HUES64 (cell line): Measurements from ENCODE around the gene PCYOX1L.

Experiments used
- H3K27ac ChIP-seq: 2 replicates; pipeline ENCODE4 v1.7.0; 2013; ENCODE audit warnings: low read depth, low read length, inconsistent platforms
- H3K27me3 ChIP-seq: 2 replicates; pipeline ENCODE4 v1.6.1; 2013; ENCODE audit warnings: mild to moderate bottlenecking, low read length; ENCODE audit not compliant: insufficient read depth
- H3K36me3 ChIP-seq: 2 replicates; pipeline ENCODE4 v1.6.1; 2013; ENCODE audit warnings: mild to moderate bottlenecking, low read length; ENCODE audit not compliant: insufficient read depth
- H3K4me1 ChIP-seq: 2 replicates; pipeline ENCODE4 v1.6.1; 2013; ENCODE audit warnings: mild to moderate bottlenecking, low read length, moderate library complexity; ENCODE audit not compliant: insufficient read depth
- H3K4me3 ChIP-seq: 2 replicates; pipeline ENCODE4 v1.5.1; 2013; ENCODE audit warnings: mild to moderate bottlenecking, low read length, moderate library complexity
- H3K9ac ChIP-seq: 2 replicates; pipeline ENCODE4 v1.6.1; 2013; ENCODE audit warnings: mild to moderate bottlenecking, low read depth, low read length
- H3K9me3 ChIP-seq: 2 replicates; pipeline ENCODE4 v1.6.1; 2013; ENCODE audit warnings: low read depth, low read length; ENCODE audit not compliant: insufficient read depth
- WGBS: fragments of 150-250, 120-280 bp; methylation state at CpG from one replicate; pipeline ENCODE4 v1.1.7; 2013; ENCODE audit warnings: missing lambda C conversion rate; 5-methylcytosine and 5-hydroxymethylcytosine counted together

PCYOX1L gene

GRCh38 chr5:149358294-149358651, 427 bp downstream of the PCYOX1L start:
- WGBS, result 6% methylated on average over 18 of the region's 18 CpGs
- H3K4me1 ChIP-seq, result no peaks in the 10 kb centered on the region; the same call in 1 of the 2 replicates
- H3K9ac ChIP-seq, result peak overlapping the region; percentile 61
- H3K4me3 ChIP-seq, result peak overlapping the region; percentile 89
- no peak overlapping the region for H3K27ac ChIP-seq
- H3K27me3 ChIP-seq, result 0 out of 2 replicates have a peak, but pooled peaks cover 4% of the 10 kb centered on the region
- H3K36me3 ChIP-seq, result peaks cover 16% of the 10 kb centered on the region
- H3K9me3 ChIP-seq, result no peaks in the 10 kb centered on the region

- peak overlapping the region; percentile 89 for H3K4me3 ChIP-seq
- H3K27me3 ChIP-seq, result 0 out of 2 replicates have a peak, but pooled peaks cover 4% of the 10 kb centered on the region
- no peaks in the 10 kb centered on the region for H3K9me3 ChIP-seq
- H3K27ac ChIP-seq, result no peak overlapping the region
- H3K9ac ChIP-seq, result no peak overlapping the region
- H3K4me1 ChIP-seq, result no peaks in the 10 kb centered on the region; the same call in 1 of the 2 replicates
- WGBS, result 91% methylated on average over 8 of the region's 8 CpGs
- peaks cover 9% of the 10 kb centered on the region for H3K36me3 ChIP-seq
Measured at GRCh38 chr5:149358868-149359495, 1.1 kb downstream of the PCYOX1L start.

- Histone ChIP-seq H3K4me1 (no peaks in the 10 kb centered on the region; the same call in 1 of the 2 replicates), H3K9ac (no peak overlapping the region), H3K4me3 (no peak overlapping the region), H3K36me3 (0 out of 2 replicates have a peak, but pooled peaks cover 3% of the 10 kb centered on the region), H3K9me3 (no peaks in the 10 kb centered on the region), H3K27me3 (0 out of 2 replicates have a peak, but pooled peaks cover 4% of the 10 kb centered on the region), H3K27ac (no peak overlapping the region)
- 96% methylated on average over 1 of the region's 1 CpG for WGBS
Measured at GRCh38 chr5:149360272-149360671, 2.4 kb downstream of the PCYOX1L start.

GRCh38 chr5:149362541-149362940, 4.7 kb downstream of the PCYOX1L start:
- Histone ChIP-seq H3K36me3 (no peaks in the 10 kb centered on the region), H3K4me3 (no peak overlapping the region), H3K4me1 (no peaks in the 10 kb centered on the region), H3K9ac (no peak overlapping the region), H3K9me3 (no peaks in the 10 kb centered on the region), H3K27ac (no peak overlapping the region), H3K27me3 (0 out of 2 replicates have a peak, but pooled peaks cover 4% of the 10 kb centered on the region)
- 91% methylated on average over 12 of the region's 12 CpGs for WGBS

- H3K4me1 ChIP-seq, result no peaks in the 10 kb centered on the region
- no peaks in the 10 kb centered on the region for H3K36me3 ChIP-seq
- H3K9ac ChIP-seq, result no peak overlapping the region
- no peaks in the 10 kb centered on the region for H3K9me3 ChIP-seq
- H3K4me3 ChIP-seq, result no peak overlapping the region
- H3K27me3 ChIP-seq, result 0 out of 2 replicates have a peak, but pooled peaks cover 4% of the 10 kb centered on the region
- no peak overlapping the region for H3K27ac ChIP-seq
Measured at GRCh38 chr5:149363358-149363757, 5.5 kb downstream of the PCYOX1L start.

DNA sequence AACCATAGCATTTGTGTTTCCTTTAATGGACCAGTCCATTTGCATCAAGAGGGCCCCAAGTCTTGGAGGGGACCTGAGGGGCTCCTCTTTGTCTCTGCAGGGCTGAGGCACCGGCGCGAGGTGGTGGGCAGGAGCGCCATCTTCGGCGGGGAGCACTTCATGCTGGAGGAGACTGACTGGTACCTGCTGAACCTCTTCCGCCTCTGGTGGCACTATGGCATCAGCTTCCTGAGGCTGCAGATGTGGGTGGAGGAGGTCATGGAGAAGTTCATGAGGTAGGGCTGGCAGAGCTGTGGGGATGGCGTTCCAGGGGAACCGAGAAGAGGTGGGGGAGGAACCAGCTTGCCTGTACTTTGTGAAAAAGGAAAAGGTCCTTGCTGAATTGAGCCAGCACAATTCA, 6.1 kb downstream of the PCYOX1L start:
- Histone ChIP-seq H3K9ac (no peak overlapping the region), H3K36me3 (no peaks in the 10 kb centered on the region), H3K27me3 (0 out of 2 replicates have a peak, but pooled peaks cover 4% of the 10 kb centered on the region), H3K4me3 (no peak overlapping the region), H3K4me1 (no peaks in the 10 kb centered on the region), H3K9me3 (no peaks in the 10 kb centered on the region), H3K27ac (no peak overlapping the region)
- WGBS, result 95% methylated on average over 9 of the region's 9 CpGs

- Histone ChIP-seq H3K4me3 (no peak overlapping the region), H3K9ac (no peak overlapping the region), H3K27me3 (no peaks in the 10 kb centered on the region), H3K36me3 (no peaks in the 10 kb centered on the region), H3K9me3 (no peaks in the 10 kb centered on the region), H3K27ac (no peak overlapping the region), H3K4me1 (no peaks in the 10 kb centered on the region)
- WGBS, result 89% methylated on average over 2 of the region's 2 CpGs
Measured at GRCh38 chr5:149364719-149365118, 6.9 kb downstream of the PCYOX1L start.

GRCh38 chr5:149365418-149365817, 7.6 kb downstream of the PCYOX1L start:
- 90% methylated on average over 6 of the region's 6 CpGs for WGBS
- H3K36me3 ChIP-seq, result no peaks in the 10 kb centered on the region
- H3K4me3 ChIP-seq, result no peak overlapping the region
- no peaks in the 10 kb centered on the region for H3K4me1 ChIP-seq
- H3K9me3 ChIP-seq, result no peaks in the 10 kb centered on the region
- H3K27me3 ChIP-seq, result no peaks in the 10 kb centered on the region
- no peak overlapping the region for H3K9ac ChIP-seq
- H3K27ac ChIP-seq, result no peak overlapping the region

DNA sequence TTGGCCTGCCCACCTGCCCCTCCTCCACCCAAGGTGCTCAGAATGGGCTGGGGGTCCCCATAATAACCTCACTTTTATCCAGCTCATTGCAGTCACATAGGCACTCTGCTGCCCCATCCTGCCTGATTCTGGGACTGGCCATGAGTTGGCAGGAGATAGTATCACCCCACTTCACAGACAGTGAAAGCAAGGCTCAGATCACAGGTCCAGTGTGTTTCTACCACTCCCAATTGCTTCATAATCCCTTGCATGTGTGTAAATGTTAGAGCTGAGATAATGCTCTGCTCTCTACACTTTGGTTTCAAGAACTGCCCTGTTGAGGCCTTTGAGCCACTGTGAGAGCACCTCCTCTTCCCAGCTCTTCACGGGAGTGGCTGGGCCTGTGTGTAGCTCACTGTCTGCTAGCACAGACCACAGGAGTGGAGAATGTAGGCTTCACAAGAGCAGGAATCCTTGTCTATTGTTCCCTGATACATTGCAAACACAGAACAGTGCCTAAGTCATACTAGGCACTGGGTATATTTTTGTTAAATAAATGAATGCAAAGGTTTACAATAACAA, 8.4 kb downstream of the PCYOX1L start:
- no peaks in the 10 kb centered on the region for H3K36me3 ChIP-seq
- 89% methylated on average over 1 of the region's 1 CpG for WGBS
- no peak overlapping the region for H3K4me3 ChIP-seq
- H3K4me1 ChIP-seq, result peaks cover 4% of the 10 kb centered on the region; the same call in 1 of the 2 replicates
- H3K9me3 ChIP-seq, result no peaks in the 10 kb centered on the region
- H3K27ac ChIP-seq, result no peak overlapping the region
- H3K27me3 ChIP-seq, result no peaks in the 10 kb centered on the region
- no peak overlapping the region for H3K9ac ChIP-seq

DNA sequence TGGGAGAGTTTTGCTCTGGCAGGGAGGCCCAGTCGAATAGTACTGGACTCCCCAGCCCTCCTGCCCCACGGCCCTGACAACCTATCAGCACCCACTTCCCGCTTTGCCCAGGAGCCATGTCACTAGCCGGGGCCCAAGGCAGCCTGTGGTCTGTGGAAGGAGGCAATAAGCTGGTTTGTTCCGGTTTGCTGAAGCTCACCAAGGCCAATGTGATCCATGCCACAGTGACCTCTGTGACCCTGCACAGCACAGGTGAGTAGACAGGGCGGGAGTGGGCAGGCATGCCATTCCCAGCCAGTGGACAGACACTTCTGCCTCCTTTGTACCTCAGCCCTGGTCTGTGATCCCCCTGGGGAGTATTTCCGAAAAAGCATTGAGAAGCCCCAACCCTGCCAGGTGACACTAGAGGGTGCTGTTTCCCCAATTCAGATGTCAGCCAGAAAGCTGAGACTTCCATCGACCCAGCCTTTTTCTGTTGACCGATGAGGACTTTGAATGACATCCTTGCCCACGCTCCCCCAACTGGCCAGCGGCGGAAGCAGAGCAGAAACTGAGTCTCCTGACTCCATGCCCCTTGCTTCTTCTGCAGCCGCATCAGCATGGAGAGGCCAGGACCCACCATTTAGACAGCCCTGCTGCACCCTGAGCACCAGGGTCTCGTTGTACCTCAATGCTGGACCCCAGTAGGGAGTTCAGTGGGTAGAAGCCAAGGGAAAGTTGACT, 9.6 kb downstream of the PCYOX1L start:
- Histone ChIP-seq H3K4me3 (no peak overlapping the region), H3K9ac (no peak overlapping the region), H3K36me3 (no peaks in the 10 kb centered on the region), H3K9me3 (no peaks in the 10 kb centered on the region), H3K27ac (no peak overlapping the region), H3K27me3 (no peaks in the 10 kb centered on the region), H3K4me1 (peaks cover 4% of the 10 kb centered on the region; the same call in 1 of the 2 replicates)
- 43% methylated on average over 14 of the region's 14 CpGs for WGBS

DNA sequence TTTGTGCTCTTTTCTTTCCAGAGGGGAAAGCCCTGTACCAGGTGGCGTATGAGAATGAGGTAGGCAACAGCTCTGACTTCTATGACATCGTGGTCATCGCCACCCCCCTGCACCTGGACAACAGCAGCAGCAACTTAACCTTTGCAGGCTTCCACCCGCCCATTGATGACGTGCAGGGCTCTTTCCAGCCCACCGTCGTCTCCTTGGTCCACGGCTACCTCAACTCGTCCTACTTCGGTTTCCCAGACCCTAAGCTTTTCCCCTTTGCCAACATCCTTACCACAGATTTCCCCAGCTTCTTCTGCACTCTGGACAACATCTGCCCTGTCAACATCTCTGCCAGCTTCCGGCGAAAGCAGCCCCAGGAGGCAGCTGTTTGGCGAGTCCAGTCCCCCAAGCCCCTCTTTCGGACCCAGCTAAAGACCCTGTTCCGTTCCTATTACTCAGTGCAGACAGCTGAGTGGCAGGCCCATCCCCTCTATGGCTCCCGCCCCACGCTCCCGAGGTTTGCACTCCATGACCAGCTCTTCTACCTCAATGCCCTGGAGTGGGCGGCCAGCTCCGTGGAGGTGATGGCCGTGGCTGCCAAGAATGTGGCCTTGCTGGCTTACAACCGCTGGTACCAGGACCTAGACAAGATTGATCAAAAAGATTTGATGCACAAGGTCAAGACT, 10.3 kb downstream of the PCYOX1L start:
- Histone ChIP-seq H3K4me1 (peaks cover 4% of the 10 kb centered on the region; the same call in 1 of the 2 replicates), H3K9ac (no peak overlapping the region), H3K27ac (no peak overlapping the region), H3K4me3 (no peak overlapping the region), H3K27me3 (no peaks in the 10 kb centered on the region), H3K9me3 (no peaks in the 10 kb centered on the region), H3K36me3 (no peaks in the 10 kb centered on the region)
- WGBS, result 95% methylated on average over 22 of the region's 22 CpGs
